Lung (tissue), 12 donors: Measurements from ENCODE around the gene USH2A. TPM values are rescaled to one million over a fixed set of nuclear protein-coding genes. Genes with fewer than 3 reads are reported as not detected.

ENCODE experiments used
- ATAC-seq: fragments of 200-7000 bp; cut with Tn5 transposase; one replicate; pipeline ENCODE4 v1.9.1; 2020; ENCODE audit warnings: moderate number of reproducible peaks; ENCODE audit not compliant: insufficient read depth, low FRiP score
- DNase-seq, 3 donors: peaks; one replicate each; pipeline ENCODE4 v3.0.0-alpha.2; 2013 to 2017
- H3K27ac ChIP-seq, 2 donors: one replicate each; pipeline ENCODE4 v1.5.1; 2013; ENCODE audit warnings: mild to moderate bottlenecking in 2 of 2, moderate library complexity in 2 of 2, control low read depth in 1 of 2, inconsistent platforms in 1 of 2, low read depth in 1 of 2, low read length in 1 of 2
- H3K27me3 ChIP-seq, 3 donors: one replicate each; pipeline ENCODE4 v1.5.1; 2013; ENCODE audit warnings: low read length in 2 of 3; ENCODE audit not compliant: control insufficient read depth in 3 of 3, insufficient read depth in 3 of 3
- H3K36me3 ChIP-seq, 4 donors: one replicate each; pipeline ENCODE4 v1.5.1; 2013; ENCODE audit warnings: low read length in 4 of 4, mild to moderate bottlenecking in 1 of 4, moderate library complexity in 1 of 4; ENCODE audit not compliant: control insufficient read depth in 4 of 4, insufficient read depth in 4 of 4
- H3K4me1 ChIP-seq, 5 donors: one replicate each; pipeline ENCODE4 v1.5.1; 2013; ENCODE audit warnings: low read length in 5 of 5, mild to moderate bottlenecking in 2 of 5, moderate library complexity in 1 of 5; ENCODE audit not compliant: control insufficient read depth in 5 of 5, insufficient read depth in 5 of 5
- H3K4me3 ChIP-seq: one replicate; pipeline ENCODE4 v1.5.1; 2013; ENCODE audit warnings: mild to moderate bottlenecking, control low read depth, moderate library complexity
- H3K9ac ChIP-seq, 2 donors: one replicate each; pipeline ENCODE4 v1.5.1; 2013; ENCODE audit warnings: low read length in 2 of 2, control low read depth in 1 of 2; ENCODE audit not compliant: insufficient read depth in 1 of 2
- H3K9me3 ChIP-seq, 4 donors: one replicate each; pipeline ENCODE4 v1.5.1; 2013; ENCODE audit warnings: low read length in 3 of 4, mild to moderate bottlenecking in 1 of 4, moderate library complexity in 1 of 4; ENCODE audit not compliant: control insufficient read depth in 4 of 4, insufficient read depth in 3 of 4
- WGBS, 2 donors: extraction: QIAGEN DNeasy Blood & Tissue Kit; methylation state at CpG; one replicate each; pipeline ENCODE4 v1.1.7; 2013; 5-methylcytosine and 5-hydroxymethylcytosine counted together
- polyA plus RNA-seq, 2 donors: library from polyadenylated mRNA; stranded (reverse); fragments of 200-250 nt; gene quantifications; one replicate each; pipeline ENCODE4 v1.2.1, GENCODE V29; 2013
- total RNA-seq, 2 donors: library from RNA; depleted of rRNA in 1 of 2; stranded (reverse); fragments of >200 nt in 1 of 2; gene quantifications; one replicate each; pipeline ENCODE4 v1.2.1, GENCODE V29; 2014 to 2021
- TF ChIP-seq, protein P1 (sequence below): IDR thresholded peaks from 2 replicates; pipeline ENCODE4 v1.5.1; 2012; ENCODE audit warnings: mild to moderate bottlenecking; ENCODE audit errors: control extremely low read depth, extremely low read depth
- donor health status: control.
- donor health status: control.
- donor health status: Bipolar disorder and iron deficiency.
- donor health status: healthy.
- donor health status: DM: yes; HTN: yes; CAD: no.

The USH2A gene
- total and polyA plus RNA-seq, 4 donors = under 0.01 to 0.11 TPM; not detected in 2

- no peak overlapping the region for H3K27ac ChIP-seq
- H3K36me3 ChIP-seq = no peaks in the 10 kb centered on the region
- H3K4me3 ChIP-seq = no peak overlapping the region
- 60 to 63% methylated on average over 3 of the region's 3 CpGs for WGBS, 2 donors
- no peaks in the 10 kb centered on the region for H3K9me3 ChIP-seq
- no peaks in the 10 kb centered on the region for H3K27me3 ChIP-seq
- peaks cover 0 to 9% (median 0%) of the 10 kb centered on the region in 5 donors for H3K4me1 ChIP-seq
- DNase-seq (peak in 2 of 3 donors; percentile 31 to 38), ATAC-seq (no peak)
- no peak overlapping the region for H3K9ac ChIP-seq
- TF ChIP-seq, protein P1, sequence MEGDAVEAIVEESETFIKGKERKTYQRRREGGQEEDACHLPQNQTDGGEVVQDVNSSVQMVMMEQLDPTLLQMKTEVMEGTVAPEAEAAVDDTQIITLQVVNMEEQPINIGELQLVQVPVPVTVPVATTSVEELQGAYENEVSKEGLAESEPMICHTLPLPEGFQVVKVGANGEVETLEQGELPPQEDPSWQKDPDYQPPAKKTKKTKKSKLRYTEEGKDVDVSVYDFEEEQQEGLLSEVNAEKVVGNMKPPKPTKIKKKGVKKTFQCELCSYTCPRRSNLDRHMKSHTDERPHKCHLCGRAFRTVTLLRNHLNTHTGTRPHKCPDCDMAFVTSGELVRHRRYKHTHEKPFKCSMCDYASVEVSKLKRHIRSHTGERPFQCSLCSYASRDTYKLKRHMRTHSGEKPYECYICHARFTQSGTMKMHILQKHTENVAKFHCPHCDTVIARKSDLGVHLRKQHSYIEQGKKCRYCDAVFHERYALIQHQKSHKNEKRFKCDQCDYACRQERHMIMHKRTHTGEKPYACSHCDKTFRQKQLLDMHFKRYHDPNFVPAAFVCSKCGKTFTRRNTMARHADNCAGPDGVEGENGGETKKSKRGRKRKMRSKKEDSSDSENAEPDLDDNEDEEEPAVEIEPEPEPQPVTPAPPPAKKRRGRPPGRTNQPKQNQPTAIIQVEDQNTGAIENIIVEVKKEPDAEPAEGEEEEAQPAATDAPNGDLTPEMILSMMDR = no peak
These were observed 548.0 kb downstream of the USH2A start for GRCh38 chr1:215875236-215875635.

- H3K9ac ChIP-seq = no peak overlapping the region
- TF ChIP-seq, protein P1 = no peak
- DNase-seq = no peak
- 65 to 69% methylated on average over 3 of the region's 3 CpGs for WGBS, 2 donors
- no peaks in the 10 kb centered on the region for H3K9me3 ChIP-seq
- H3K4me1 ChIP-seq = peaks cover 0 to 4% (median 0%) of the 10 kb centered on the region in 5 donors
- H3K36me3 ChIP-seq = no peaks in the 10 kb centered on the region
- peaks cover 0 to 5% (median 0%) of the 10 kb centered on the region in 3 donors for H3K27me3 ChIP-seq
- no peak overlapping the region for H3K4me3 ChIP-seq
- no peak overlapping the region for H3K27ac ChIP-seq
- no peak for ATAC-seq
These were observed 550.6 kb downstream of the USH2A start for GRCh38 chr1:215872658-215873057.

- H3K4me1 ChIP-seq = no peaks in the 10 kb centered on the region
- no peak overlapping the region for H3K27ac ChIP-seq
- no peak overlapping the region for H3K9ac ChIP-seq
- DNase-seq (no peak), ATAC-seq (no peak)
- 59 to 74% methylated on average over 1 of the region's 1 CpG for WGBS, 2 donors
- peaks cover 0 to 10% (median 0%) of the 10 kb centered on the region in 3 donors for H3K27me3 ChIP-seq
- H3K9me3 ChIP-seq = no peaks in the 10 kb centered on the region
- TF ChIP-seq, protein P1 = no peak
- no peaks in the 10 kb centered on the region for H3K36me3 ChIP-seq
- H3K4me3 ChIP-seq = no peak overlapping the region
These were observed 554.7 kb downstream of the USH2A start for GRCh38 chr1:215868500-215868899.

- no peak for ATAC-seq
- TF ChIP-seq, protein P1 = no peak
- no peaks in the 10 kb centered on the region for H3K4me1 ChIP-seq
These were observed 558.2 kb downstream of the USH2A start for GRCh38 chr1:215865060-215865459.

More at GRCh38 chr1:215865060-215865459, 558.2 kb downstream of the USH2A start:
- Histone ChIP-seq H3K27me3 (peaks cover 0 to 13% (median 0%) of the 10 kb centered on the region in 3 donors), H3K27ac (no peak overlapping the region), H3K4me3 (no peak overlapping the region), H3K9me3 (no peaks in the 10 kb centered on the region), H3K36me3 (no peaks in the 10 kb centered on the region), H3K9ac (no peak overlapping the region)
- DNase-seq = no peak
- WGBS, 2 donors = 58 to 71% methylated on average over 3 of the region's 3 CpGs
